ENCODE data around the gene LIMK1.

LIMK1 gene

GRCh38 chr7:74053589-74054186, 29.9 kb upstream of the LIMK1 start:
- no peak for DNase-seq (ENCODE audit: extremely low read depth in 1 of 2, low read depth in 1 of 2)

- no peak for DNase-seq (ENCODE audit: extremely low read depth in 1 of 2, low read depth in 1 of 2)
Measured at GRCh38 chr7:74056096-74056915, 27.3 kb upstream of the LIMK1 start.

- no peak for DNase-seq (ENCODE audit: extremely low read depth in 1 of 2, low read depth in 1 of 2)
Measured at GRCh38 chr7:74057216-74057925, 26.2 kb upstream of the LIMK1 start.

- no peak for DNase-seq (ENCODE audit: extremely low read depth in 1 of 2, low read depth in 1 of 2)
Measured at GRCh38 chr7:74057987-74058386, 25.6 kb upstream of the LIMK1 start.

GRCh38 chr7:74058486-74058885, 25.1 kb upstream of the LIMK1 start:
- DNase-seq (ENCODE audit: extremely low read depth in 1 of 2, low read depth in 1 of 2), result no peak

- DNase-seq (ENCODE audit: extremely low read depth in 1 of 2, low read depth in 1 of 2), result no peak
Measured at GRCh38 chr7:74059037-74059436, 24.6 kb upstream of the LIMK1 start.

- no peak for DNase-seq (ENCODE audit: extremely low read depth in 1 of 2, low read depth in 1 of 2)
Measured at GRCh38 chr7:74059681-74060588, 23.7 kb upstream of the LIMK1 start.

- DNase-seq (ENCODE audit: extremely low read depth in 1 of 2, low read depth in 1 of 2), result peak; percentile 42 to 46
Measured at GRCh38 chr7:74061840-74062539, 21.6 kb upstream of the LIMK1 start.

GRCh38 chr7:74063223-74063641, 20.4 kb upstream of the LIMK1 start:
- no peak for DNase-seq (ENCODE audit: extremely low read depth in 1 of 2, low read depth in 1 of 2)

- DNase-seq (ENCODE audit: extremely low read depth in 1 of 2, low read depth in 1 of 2), result no peak
Measured at GRCh38 chr7:74063646-74064045, 20.0 kb upstream of the LIMK1 start.

- DNase-seq (ENCODE audit: extremely low read depth in 1 of 2, low read depth in 1 of 2), result no peak
Measured at GRCh38 chr7:74064696-74065095, 18.9 kb upstream of the LIMK1 start.

- DNase-seq (ENCODE audit: extremely low read depth in 1 of 2, low read depth in 1 of 2), result no peak
Measured at GRCh38 chr7:74066626-74067025, 17.0 kb upstream of the LIMK1 start.

- no peak for DNase-seq (ENCODE audit: extremely low read depth in 1 of 2, low read depth in 1 of 2)
Measured at GRCh38 chr7:74068378-74069085, 15.1 kb upstream of the LIMK1 start.

- no peak for DNase-seq (ENCODE audit: extremely low read depth in 1 of 2, low read depth in 1 of 2)
Measured at GRCh38 chr7:74069086-74069541, 14.5 kb upstream of the LIMK1 start.

- no peak for DNase-seq (ENCODE audit: extremely low read depth in 1 of 2, low read depth in 1 of 2)
Measured at GRCh38 chr7:74069790-74070618, 13.6 kb upstream of the LIMK1 start.

GRCh38 chr7:74070619-74070921, 13.0 kb upstream of the LIMK1 start:
- DNase-seq (ENCODE audit: extremely low read depth in 1 of 2, low read depth in 1 of 2), result no peak

- DNase-seq (ENCODE audit: extremely low read depth in 1 of 2, low read depth in 1 of 2), result no peak
Measured at GRCh38 chr7:74071121-74071520, 12.5 kb upstream of the LIMK1 start.

GRCh38 chr7:74074770-74075169, 8.8 kb upstream of the LIMK1 start:
- DNase-seq (ENCODE audit: extremely low read depth in 1 of 2, low read depth in 1 of 2), result no peak

- no peak for DNase-seq (ENCODE audit: extremely low read depth in 1 of 2, low read depth in 1 of 2)
Measured at GRCh38 chr7:74078461-74078860, 5.1 kb upstream of the LIMK1 start.
